Liver (tissue), 9 donors: ENCODE data around the gene MCTP2. TPM values are rescaled to one million over a fixed set of nuclear protein-coding genes. Genes with fewer than 3 reads are reported as not detected.

Experiments used
- DNase-seq: peaks from one replicate; pipeline ENCODE4 v3.0.0-alpha.2; 2017; ENCODE audit warnings: low spot score
- H3K27ac ChIP-seq, 2 donors: one replicate each; pipeline ENCODE4 v1.7.0; 2013; ENCODE audit warnings: inconsistent platforms in 2 of 2, low read length in 2 of 2, control low read depth in 1 of 2, low read depth in 1 of 2, mild to moderate bottlenecking in 1 of 2
- H3K27me3 ChIP-seq, 4 donors: one replicate each; pipeline versions ENCODE4 v1.6.1 to v1.7.0; 2013; ENCODE audit warnings: low read length in 3 of 4, inconsistent platforms in 1 of 4, mild to moderate bottlenecking in 1 of 4, moderate library complexity in 1 of 4; ENCODE audit not compliant: control insufficient read depth in 4 of 4, insufficient read depth in 4 of 4
- H3K36me3 ChIP-seq, 4 donors: one replicate each; pipeline versions ENCODE4 v1.6.1 to v1.7.0; 2013; ENCODE audit warnings: low read length in 3 of 4, mild to moderate bottlenecking in 3 of 4, low read depth in 1 of 4, moderate library complexity in 1 of 4; ENCODE audit not compliant: control insufficient read depth in 4 of 4, insufficient read depth in 3 of 4
- H3K4me1 ChIP-seq, 4 donors: one replicate each; pipeline versions ENCODE4 v1.6.1 to v1.7.0; 2013; ENCODE audit warnings: low read length in 3 of 4, mild to moderate bottlenecking in 3 of 4, moderate library complexity in 1 of 4; ENCODE audit not compliant: control insufficient read depth in 4 of 4, insufficient read depth in 4 of 4
- H3K4me3 ChIP-seq, 3 donors: one replicate each; pipeline versions ENCODE4 v1.6.1 to v1.7.0; 2013; ENCODE audit warnings: low read length in 3 of 3, control low read depth in 1 of 3, low read depth in 1 of 3, mild to moderate bottlenecking in 1 of 3
- H3K9ac ChIP-seq, 2 donors: one replicate each; pipeline ENCODE4 v1.7.0; 2013; ENCODE audit warnings: low read length in 2 of 2, mild to moderate bottlenecking in 2 of 2, moderate library complexity in 2 of 2, control low read depth in 1 of 2, low read depth in 1 of 2
- H3K9me3 ChIP-seq, 4 donors: one replicate each; pipeline versions ENCODE4 v1.6.1 to v1.7.0; 2013; ENCODE audit warnings: low read length in 3 of 4; ENCODE audit not compliant: control insufficient read depth in 4 of 4
- CTCF ChIP-seq: fragments of 150-350 bp; IDR thresholded peaks from 2 replicates; pipeline ENCODE4 v1.5.1; 2017; ENCODE audit warnings: improper control_type of control experiment, low read depth, low read length; ENCODE audit not compliant: missing input control
- EGR1 ChIP-seq, 2 donors: IDR thresholded peaks; 2 replicates each; pipeline ENCODE4 v1.6.1; 2016 to 2018; ENCODE audit warnings: antibody characterized with exemption in 2 of 2, low read depth in 2 of 2
- FOXA1 ChIP-seq: IDR thresholded peaks from 2 replicates; pipeline ENCODE4 v1.6.1; 2016; ENCODE audit warnings: antibody characterized with exemption
- HNF4A ChIP-seq, 2 donors: conservative IDR thresholded peaks; 2 replicates each; pipeline ENCODE4 v1.6.1; 2016; ENCODE audit warnings: antibody characterized with exemption in 2 of 2, mild to moderate bottlenecking in 2 of 2
- HNF4G ChIP-seq: IDR thresholded peaks from 2 replicates; pipeline ENCODE4 v1.6.1; 2016; ENCODE audit warnings: antibody characterized with exemption
- JUND ChIP-seq, 2 donors: IDR thresholded peaks; 2 replicates each; pipeline ENCODE4 v1.6.1; 2016; ENCODE audit warnings: antibody characterized with exemption in 2 of 2
- NR2F2 ChIP-seq: IDR thresholded peaks from 2 replicates; pipeline ENCODE4 v1.6.1; 2016; ENCODE audit warnings: antibody characterized with exemption
- RXRA ChIP-seq, 2 donors: IDR thresholded peaks; 2 replicates each; pipeline ENCODE4 v1.6.1; 2017 to 2018; ENCODE audit warnings: antibody characterized with exemption in 2 of 2, mild to moderate bottlenecking in 1 of 2
- SP1 ChIP-seq: IDR thresholded peaks from 2 replicates; pipeline ENCODE4 v1.6.1; 2018; ENCODE audit warnings: antibody characterized with exemption, mild to moderate bottlenecking
- YY1 ChIP-seq: IDR thresholded peaks from 2 replicates; pipeline ENCODE4 v1.6.1; 2016; ENCODE audit warnings: antibody characterized with exemption, mild to moderate bottlenecking
- WGBS: extraction: QIAGEN DNeasy Blood & Tissue Kit; methylation state at CpG from one replicate; pipeline ENCODE4 v1.1.7; 2013; 5-methylcytosine and 5-hydroxymethylcytosine counted together
- polyA plus RNA-seq, 2 donors: library from polyadenylated mRNA; stranded (reverse) in 1 of 2; unstranded in 1 of 2; fragments of 200-250 nt in 1 of 2; fragments of >200 nt in 1 of 2; fragmentation: Nextera tagmentation in 1 of 2; extraction: Ambion mirVana in 1 of 2; gene quantifications; one replicate each; pipeline versions ENCODE4 v1.2.1 to v1.2.3, GENCODE V29; 2013 to 2015
- total RNA-seq, 2 donors: library from RNA; depleted of rRNA; stranded (reverse); fragments of >200 nt; gene quantifications; one replicate each; pipeline ENCODE4 v1.2.3, GENCODE V29; 2014
- donor health status: healthy.
- donor health status: healthy.
- donor health status: healthy.
- donor health status: healthy.
- donor health status: healthy.

MCTP2 gene
- total and polyA plus RNA-seq, 4 donors = 0.43 to 9.9 (median 3.5) TPM

GRCh38 chr15:94532226-94532625 lies 300.9 kb downstream of the MCTP2 start:
- Histone ChIP-seq H3K36me3 (no peaks in the 10 kb centered on the region), H3K27ac (no peak overlapping the region), H3K4me3 (no peak overlapping the region), H3K9ac (no peak overlapping the region), H3K4me1 (peaks cover 0 to 2% (median 0%) of the 10 kb centered on the region in 4 donors), H3K27me3 (peaks cover 0 to 4% (median 0%) of the 10 kb centered on the region in 4 donors), H3K9me3 (no peaks in the 10 kb centered on the region)
- 46% methylated on average over 3 of the region's 3 CpGs for WGBS
- no peak for DNase-seq
- TF ChIP-seq FOXA1 = no peak
- peak in 1 of 2 donors; percentile 31 for TF ChIP-seq RXRA (IDR thresholded peaks at IDR 0.05)
- no peak for TF ChIP-seq EGR1 (IDR thresholded peaks at IDR 0.05; ENCODE audit: low read depth in 2 of 2)
- TF ChIP-seq HNF4G = no peak
- no peak for TF ChIP-seq CTCF
- TF ChIP-seq HNF4A (conservative IDR thresholded peaks at IDR 0.05) = peak; percentile 42 to 56
- TF ChIP-seq JUND (IDR thresholded peaks at IDR 0.05) = peak in 1 of 2 donors; percentile 25
- TF ChIP-seq YY1 = peak; percentile 12
- TF ChIP-seq SP1 = peak; percentile 13
- TF ChIP-seq NR2F2 = peak; percentile 27
